Effector memory CD4-positive, alpha-beta T cell (primary cell): ENCODE measurements around the gene IZUMO4.

Experiments
- DNase-seq, 3 donors: peaks; one replicate each; pipeline ENCODE4 v3.0.0-alpha.2; 2020
- H3K27ac ChIP-seq: 2 replicates; pipeline ENCODE4 v1.7.0; 2013; ENCODE audit warnings: mild to moderate bottlenecking, low read length, moderate library complexity; ENCODE audit not compliant: insufficient read depth, poor library complexity, severe bottlenecking
- H3K27me3 ChIP-seq: replicated peaks from 2 replicates; pipeline ENCODE4 v1.7.0; 2013; ENCODE audit warnings: mild to moderate bottlenecking, low read length; ENCODE audit not compliant: insufficient read depth, control insufficient read depth, poor library complexity, severe bottlenecking
- H3K36me3 ChIP-seq: 2 replicates; pipeline ENCODE4 v1.7.0; 2013; ENCODE audit warnings: mild to moderate bottlenecking, low read length, moderate library complexity; ENCODE audit not compliant: control insufficient read depth, insufficient read depth
- H3K4me1 ChIP-seq: 2 replicates; pipeline ENCODE4 v1.7.0; 2013; ENCODE audit warnings: low read length, mild to moderate bottlenecking; ENCODE audit not compliant: control insufficient read depth, insufficient read depth, poor library complexity, severe bottlenecking
- H3K4me3 ChIP-seq: 2 replicates; pipeline ENCODE4 v1.7.0; 2013; ENCODE audit warnings: low read length, low read depth, mild to moderate bottlenecking; ENCODE audit not compliant: insufficient read depth, poor library complexity, severe bottlenecking
- H3K9me3 ChIP-seq: 2 replicates; pipeline ENCODE4 v1.7.0; 2013; ENCODE audit warnings: mild to moderate bottlenecking, low read length, moderate library complexity; ENCODE audit not compliant: control insufficient read depth

Gene IZUMO4

DNA sequence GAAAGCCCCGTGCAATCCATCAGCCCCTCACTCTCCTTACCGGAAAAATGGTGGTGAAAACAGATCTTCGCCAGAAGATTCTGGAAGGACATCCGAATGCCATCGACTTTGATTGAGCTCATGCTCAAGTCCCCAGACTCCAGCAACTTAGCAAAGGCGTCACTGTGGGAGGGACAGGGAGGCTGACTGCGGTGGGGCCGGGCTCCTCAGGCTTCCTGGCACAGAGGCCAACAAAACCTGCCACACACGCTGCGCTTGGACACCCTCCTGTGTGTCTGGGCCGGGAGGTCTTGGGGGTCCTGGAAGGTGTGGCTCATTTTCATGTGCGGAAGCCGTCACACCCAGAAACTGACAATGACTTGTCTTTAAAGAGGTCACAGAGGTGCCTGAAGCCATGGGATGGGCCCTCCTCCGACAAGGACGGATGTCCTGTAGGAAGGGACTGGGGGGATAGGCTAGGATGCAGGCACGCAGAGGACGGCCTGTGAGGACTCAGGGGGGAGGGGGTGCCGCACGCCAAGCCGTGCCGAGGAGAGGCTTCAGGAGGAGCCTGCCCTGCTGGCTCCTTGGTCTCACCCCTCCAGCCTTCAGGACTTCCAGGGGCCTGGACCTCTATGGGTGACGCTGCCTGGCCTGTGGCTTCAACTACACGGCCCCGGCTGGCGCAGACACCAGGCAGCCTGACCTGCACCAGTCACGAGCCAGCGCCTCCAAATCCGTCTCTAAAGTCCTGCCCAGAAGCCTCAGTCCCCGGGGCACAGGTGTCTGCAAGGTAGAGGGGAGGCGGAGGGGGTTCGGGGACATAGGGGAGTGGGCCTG, 12.5 kb downstream of the IZUMO4 start:
- Histone ChIP-seq H3K4me3 (no peak overlapping the region), H3K9me3 (peaks cover 3% of the 10 kb centered on the region), H3K27me3 (no peaks in the 10 kb centered on the region), H3K36me3 (peaks cover 81% of the 10 kb centered on the region), H3K4me1 (no peaks in the 10 kb centered on the region), H3K27ac (no peak overlapping the region)
- DNase-seq, result no peak

DNA sequence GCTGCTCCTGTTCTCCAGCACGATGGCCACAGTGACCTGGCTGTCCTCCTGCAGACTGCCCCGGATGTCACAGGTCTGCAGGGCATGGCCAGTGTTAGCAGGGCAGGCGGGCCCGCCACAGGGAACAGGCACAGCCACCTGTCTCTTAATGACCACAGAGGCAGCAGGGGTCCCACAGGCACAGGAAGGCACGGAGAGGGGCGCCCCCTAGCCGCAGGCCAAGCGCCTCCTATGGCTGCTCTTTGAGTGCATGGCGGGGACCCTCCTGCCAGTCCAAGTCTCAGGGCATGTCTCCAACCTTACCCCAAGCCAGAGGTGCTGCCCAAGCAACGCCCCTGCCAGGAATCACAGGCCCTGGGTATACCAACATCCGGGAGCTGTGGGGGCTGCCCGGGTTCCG, 14.1 kb downstream of the IZUMO4 start:
- Histone ChIP-seq H3K27me3 (no peaks in the 10 kb centered on the region), H3K4me1 (no peaks in the 10 kb centered on the region), H3K9me3 (peaks cover under 1% of the 10 kb centered on the region), H3K36me3 (peaks cover 90% of the 10 kb centered on the region), H3K4me3 (no peak overlapping the region), H3K27ac (no peak overlapping the region)
- no peak for DNase-seq

DNA sequence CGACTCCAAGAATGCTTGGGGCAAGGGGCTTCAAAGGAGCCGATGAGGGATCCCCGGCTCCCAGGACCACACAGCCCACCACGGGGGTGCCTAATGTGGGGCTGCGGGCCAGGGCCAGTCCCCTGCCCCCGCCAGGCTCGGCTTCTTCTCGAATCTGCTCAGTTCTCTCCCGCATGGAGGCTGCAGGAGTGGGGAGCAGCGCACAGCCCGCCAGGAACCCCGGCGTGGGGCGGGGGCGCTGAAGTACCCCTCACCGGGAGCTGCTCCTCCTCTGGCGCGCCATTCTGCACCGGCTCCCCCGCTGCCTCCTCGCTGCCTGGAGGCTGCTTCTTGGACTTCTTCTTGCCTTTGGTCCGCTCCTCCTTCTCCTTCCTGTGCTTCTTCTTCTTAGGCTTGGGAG, 14.7 kb downstream of the IZUMO4 start:
- H3K9me3 ChIP-seq, result no peaks in the 10 kb centered on the region
- H3K36me3 ChIP-seq, result peaks cover 90% of the 10 kb centered on the region
- no peak for DNase-seq
- H3K27me3 ChIP-seq, result no peaks in the 10 kb centered on the region
- H3K27ac ChIP-seq, result no peak overlapping the region
- no peaks in the 10 kb centered on the region for H3K4me1 ChIP-seq
- no peak overlapping the region for H3K4me3 ChIP-seq

DNA sequence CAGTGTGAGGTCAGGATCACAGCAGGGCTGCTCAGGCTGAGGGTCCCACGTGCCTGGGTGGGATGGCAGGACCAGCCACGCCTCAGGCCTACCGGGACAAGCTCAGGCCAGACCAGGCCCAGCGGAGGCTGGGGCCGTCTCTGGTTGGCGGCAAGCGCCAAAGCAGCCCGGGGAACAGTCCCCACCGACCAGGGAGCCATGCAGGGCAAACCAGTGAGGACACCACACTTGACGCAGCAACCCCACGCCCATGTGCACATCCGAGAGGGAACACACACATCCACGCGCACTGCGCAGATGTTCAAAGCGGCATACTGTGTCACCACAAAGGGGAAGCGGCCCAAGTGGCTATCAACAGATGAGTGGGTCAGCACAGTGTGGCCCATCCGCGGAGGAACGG, 15.2 kb downstream of the IZUMO4 start:
- Histone ChIP-seq H3K36me3 (peaks cover 90% of the 10 kb centered on the region), H3K4me3 (no peak overlapping the region), H3K27me3 (no peaks in the 10 kb centered on the region), H3K4me1 (no peaks in the 10 kb centered on the region), H3K9me3 (no peaks in the 10 kb centered on the region), H3K27ac (no peak overlapping the region)
- DNase-seq, result no peak

DNA sequence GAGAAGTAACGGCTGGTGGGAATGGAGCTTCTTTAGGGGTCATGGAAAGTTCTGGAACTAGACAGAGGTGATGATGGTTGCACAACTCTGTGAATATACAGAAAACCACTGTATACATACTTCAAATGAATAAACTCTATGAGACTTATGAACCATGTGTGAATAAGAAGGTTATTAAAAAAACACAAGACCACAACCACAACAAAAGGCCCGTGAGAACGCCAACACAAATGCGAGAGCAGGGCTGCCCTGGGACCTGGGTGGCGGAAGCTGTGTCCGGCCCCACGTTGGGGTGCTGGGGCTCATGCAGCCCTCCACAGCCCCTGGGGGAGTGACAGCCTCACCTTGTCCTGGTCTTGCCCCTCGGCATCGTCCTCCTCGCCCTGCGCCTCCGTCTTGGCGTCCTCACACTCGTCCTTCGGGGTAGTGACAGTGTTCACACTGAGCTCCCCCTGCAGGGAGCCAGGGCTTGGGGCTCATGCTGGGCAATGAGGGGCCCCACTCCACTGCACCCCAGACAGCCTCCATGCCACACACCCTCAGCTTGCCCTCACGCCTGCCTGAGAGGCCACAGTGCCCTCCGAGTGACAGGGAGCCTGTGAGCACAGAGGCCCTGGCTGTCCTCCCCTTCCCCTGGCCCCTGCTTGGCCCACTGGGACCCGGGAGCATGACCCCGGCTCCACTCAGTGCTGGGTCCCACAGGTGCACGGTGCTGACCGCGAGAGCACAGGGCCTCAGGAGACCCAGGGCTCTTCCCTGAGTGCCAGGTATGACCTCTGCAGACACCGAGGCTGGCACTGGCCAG, 16.0 kb downstream of the IZUMO4 start:
- Histone ChIP-seq H3K4me1 (no peaks in the 10 kb centered on the region), H3K27me3 (no peaks in the 10 kb centered on the region), H3K4me3 (no peak overlapping the region), H3K27ac (no peak overlapping the region), H3K36me3 (peaks cover 97% of the 10 kb centered on the region), H3K9me3 (no peaks in the 10 kb centered on the region)
- DNase-seq, result no peak

DNA sequence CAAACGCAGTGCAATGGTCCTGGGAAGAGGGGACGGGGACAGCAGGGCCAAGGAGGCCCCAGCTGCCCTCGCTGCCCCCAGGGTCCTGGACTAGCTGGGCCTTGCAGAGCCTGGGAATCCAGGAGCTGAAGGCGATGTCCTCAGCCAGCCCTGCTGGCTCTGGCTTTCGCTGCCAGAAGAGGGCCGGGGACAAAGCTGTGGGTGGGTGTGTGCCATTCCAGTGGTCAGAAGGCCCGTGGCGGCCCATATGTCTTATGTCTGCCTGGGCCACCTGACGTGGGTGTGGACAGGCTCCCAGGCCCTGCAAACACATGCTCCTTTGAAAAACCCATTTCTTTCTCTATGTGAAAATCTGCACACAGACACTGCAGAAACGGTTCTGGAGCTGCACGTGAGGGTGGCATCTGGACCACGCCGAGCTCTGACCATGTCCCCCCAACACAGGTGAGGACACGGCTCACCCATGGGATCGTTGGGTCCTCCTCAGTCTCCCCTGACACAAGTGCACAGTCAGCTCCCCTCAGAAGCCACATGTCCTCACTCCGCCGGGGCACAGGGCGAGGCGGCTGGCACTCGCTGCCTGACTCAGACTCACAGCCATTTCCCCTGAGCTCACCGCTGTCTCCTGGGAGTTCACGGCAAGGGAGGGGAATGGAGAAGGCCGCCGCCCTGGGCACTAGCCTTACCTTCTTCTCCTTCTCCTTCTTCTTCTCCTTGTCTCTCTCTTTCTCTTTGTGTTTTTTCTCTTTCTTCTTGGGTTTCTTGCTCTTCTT, 16.9 kb downstream of the IZUMO4 start:
- DNase-seq, result no peak
- no peak overlapping the region for H3K27ac ChIP-seq
- H3K4me1 ChIP-seq, result no peaks in the 10 kb centered on the region
- H3K27me3 ChIP-seq, result no peaks in the 10 kb centered on the region
- peaks cover 95% of the 10 kb centered on the region for H3K36me3 ChIP-seq
- H3K4me3 ChIP-seq, result no peak overlapping the region
- no peaks in the 10 kb centered on the region for H3K9me3 ChIP-seq

DNA sequence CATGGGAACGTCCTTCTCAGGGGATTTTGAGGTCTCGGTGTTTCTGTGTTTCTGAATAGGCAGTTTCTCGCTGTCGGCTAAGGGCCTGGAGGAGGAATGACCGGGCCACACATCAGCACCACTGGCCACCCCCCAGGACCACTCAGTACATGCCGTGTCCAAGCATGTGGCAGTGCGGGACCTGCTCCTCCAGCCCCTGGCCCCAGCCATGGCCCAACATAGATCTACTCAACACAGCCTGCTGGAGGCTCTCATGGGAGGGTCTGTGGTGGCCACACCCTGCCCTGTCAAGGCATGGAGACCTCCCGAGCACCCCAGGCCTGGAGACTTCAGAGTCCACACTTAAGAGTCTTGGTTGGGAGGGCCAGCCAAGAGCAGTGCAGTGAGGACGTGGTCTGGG, 17.5 kb downstream of the IZUMO4 start:
- H3K27me3 ChIP-seq, result no peaks in the 10 kb centered on the region
- no peak overlapping the region for H3K4me3 ChIP-seq
- DNase-seq, result no peak
- no peaks in the 10 kb centered on the region for H3K4me1 ChIP-seq
- H3K36me3 ChIP-seq, result peaks cover 95% of the 10 kb centered on the region
- no peaks in the 10 kb centered on the region for H3K9me3 ChIP-seq
- no peak overlapping the region for H3K27ac ChIP-seq

DNA sequence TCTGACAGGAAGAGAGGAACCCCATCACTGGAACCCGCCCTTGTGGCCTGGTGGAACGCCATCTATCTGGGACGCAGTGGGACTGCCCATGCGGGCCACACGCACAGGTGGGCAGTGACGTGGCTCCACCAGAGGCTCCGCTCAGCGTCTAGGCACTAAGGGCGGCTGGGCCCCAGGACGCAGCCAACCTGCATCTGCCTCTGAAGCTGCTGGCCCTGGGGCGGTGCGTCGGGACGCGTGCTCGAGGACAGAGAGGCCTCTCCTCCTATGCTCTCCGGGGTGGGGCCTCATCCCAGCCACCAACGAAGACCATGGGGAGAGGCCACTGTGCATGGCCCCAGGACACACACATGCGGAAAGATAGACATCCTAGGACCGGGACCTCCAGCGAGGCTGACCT, 18.1 kb downstream of the IZUMO4 start:
- H3K36me3 ChIP-seq, result peaks cover 92% of the 10 kb centered on the region
- H3K9me3 ChIP-seq, result no peaks in the 10 kb centered on the region
- no peak overlapping the region for H3K4me3 ChIP-seq
- H3K27ac ChIP-seq, result no peak overlapping the region
- no peak for DNase-seq
- H3K27me3 ChIP-seq, result no peaks in the 10 kb centered on the region
- no peaks in the 10 kb centered on the region for H3K4me1 ChIP-seq

DNA sequence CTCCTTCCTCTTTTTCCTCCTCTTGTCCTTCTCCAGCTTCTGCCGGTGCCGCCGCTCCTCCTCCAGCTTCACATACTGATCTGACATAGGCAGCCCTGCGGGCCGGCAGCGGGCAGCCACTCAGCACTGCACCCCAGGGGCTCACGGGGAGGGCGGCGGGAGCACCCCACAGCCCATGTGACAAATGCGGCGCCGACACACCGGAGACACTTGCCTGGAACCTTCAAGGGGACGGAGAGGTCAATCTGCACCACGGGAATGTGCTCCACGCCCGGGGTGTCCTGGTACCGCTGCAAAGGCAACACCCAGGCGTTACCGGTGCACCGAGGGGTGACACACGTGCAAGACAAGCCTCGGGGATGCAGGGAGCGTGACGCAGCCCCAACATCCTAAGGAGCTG, 18.6 kb downstream of the IZUMO4 start:
- Histone ChIP-seq H3K9me3 (no peaks in the 10 kb centered on the region), H3K27ac (no peak overlapping the region), H3K36me3 (peaks cover 92% of the 10 kb centered on the region), H3K4me3 (no peak overlapping the region), H3K27me3 (no peaks in the 10 kb centered on the region), H3K4me1 (no peaks in the 10 kb centered on the region)
- no peak for DNase-seq
